Large intestine (tissue), 12 donors: Measurements from ENCODE around the gene F12. TPM values are rescaled to one million over a fixed set of nuclear protein-coding genes. Genes with fewer than 3 reads are reported as not detected.

ENCODE experiments used
- DNase-seq, 2 donors: peaks; one replicate each; pipeline versions ENCODE4 v3.0.0 to v3.0.0-alpha.2; 2013
- H3K27ac ChIP-seq: one replicate; pipeline ENCODE4 v1.5.1; 2013; ENCODE audit warnings: low read length
- H3K27me3 ChIP-seq: 2 replicates; pipeline ENCODE4 v1.6.1; 2013; ENCODE audit warnings: low read length; ENCODE audit not compliant: control insufficient read depth, insufficient read depth
- H3K36me3 ChIP-seq: 2 replicates; pipeline ENCODE4 v1.6.1; 2013; ENCODE audit warnings: low read length; ENCODE audit not compliant: control insufficient read depth, insufficient read depth
- H3K4me1 ChIP-seq: one replicate; pipeline ENCODE4 v1.6.1; 2013; ENCODE audit warnings: low read length; ENCODE audit not compliant: control insufficient read depth, insufficient read depth
- H3K4me3 ChIP-seq: one replicate; pipeline ENCODE4 v1.5.1; 2013; ENCODE audit warnings: low read length
- H3K9me3 ChIP-seq: one replicate; pipeline ENCODE4 v1.6.1; 2013; ENCODE audit warnings: mild to moderate bottlenecking, low read depth, low read length, moderate library complexity; ENCODE audit not compliant: control insufficient read depth
- WGBS: methylation state at CpG from one replicate; pipeline ENCODE4 v1.1.5; 2013; ENCODE audit warnings: low lambda C conversion rate; ENCODE audit not compliant: insufficient coverage; 5-methylcytosine and 5-hydroxymethylcytosine counted together
- long read RNA-seq, 11 donors: transcript quantifications; one replicate each; lab custom pipeline, GENCODE V29; 2026
- polyA plus RNA-seq: library from polyadenylated mRNA; unstranded; fragments of 120-200 nt; gene quantifications from one replicate; pipeline ENCODE4 v1.2.1, GENCODE V29; 2013

The F12 gene
- 1.0 TPM for polyA plus RNA-seq
- long read RNA-seq, donor 1: 0 reads
- long read RNA-seq, donor 2: 0 reads
- long read RNA-seq, donor 3, partial matches to known transcripts: 0 of 1 reads
- long read RNA-seq, donor 3, other reads (novel, unspliced or antisense): 0 of 1 reads
- long read RNA-seq, donor 4: 0 reads
- long read RNA-seq, donor 5: 0 reads
- long read RNA-seq, donor 6, partial matches to known transcripts: 0 of 1 reads
- long read RNA-seq, donor 6, other reads (novel, unspliced or antisense): 0 of 1 reads
- long read RNA-seq, donor 7: 0 reads
- long read RNA-seq, donor 8: 0 reads
- long read RNA-seq, donor 9, partial matches to known transcripts: 0 of 2 reads
- long read RNA-seq, donor 9, other reads (novel, unspliced or antisense): 0 of 2 reads
- long read RNA-seq, donor 10: 0 reads
- long read RNA-seq, donor 11, partial matches to known transcripts: 0 of 1 reads
- long read RNA-seq, donor 11, other reads (novel, unspliced or antisense): 0 of 1 reads

DNA sequence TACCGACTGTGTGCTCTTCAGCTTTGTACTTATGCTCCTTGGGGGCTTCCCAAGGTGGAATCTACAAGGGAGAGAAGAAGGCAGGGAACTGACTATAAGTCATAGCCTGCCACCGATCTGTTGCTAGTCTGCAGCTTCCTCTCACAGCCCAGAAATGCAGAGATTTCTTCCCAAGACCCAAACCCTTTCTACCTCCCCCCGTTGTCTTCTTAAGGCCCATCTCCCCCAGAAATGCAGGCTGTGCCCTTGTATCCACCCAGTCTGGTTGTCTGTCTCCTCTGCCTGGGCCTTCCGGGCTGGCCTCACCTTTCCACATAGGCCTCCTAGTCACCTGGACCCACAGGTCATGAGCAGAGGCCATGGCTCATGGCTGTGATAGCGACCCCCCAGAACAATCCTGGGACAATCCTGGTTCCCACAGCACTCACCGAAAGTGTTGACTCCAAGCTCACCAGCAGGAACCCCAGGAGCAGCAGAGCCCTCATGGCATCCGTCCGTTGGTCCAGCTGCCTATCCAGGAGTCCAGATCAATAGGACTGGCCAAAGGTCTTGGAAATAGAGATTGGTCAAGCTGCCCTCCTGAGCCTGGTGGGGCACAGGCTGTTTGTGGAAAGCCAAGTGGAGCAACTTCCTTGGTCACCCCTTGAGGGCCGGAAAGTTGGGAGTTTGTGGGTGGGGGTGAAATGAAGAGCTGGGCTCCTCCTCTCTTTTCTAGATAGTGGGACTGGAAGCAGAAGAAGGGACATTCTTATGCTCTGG lies at the start of gene F12:
F12 (minus strand) TSS at position 522 of the 759 bp plus-strand sequence; CDS start at position 485, 37 bp downstream.
- DNase-seq: no peak
- Histone ChIP-seq H3K4me3 (no peak within 1 kb of the TSS), H3K27ac (no peak within 1 kb of the TSS), H3K9me3 (no peaks in the 10 kb centered on the region), H3K36me3 (no peaks in the 10 kb centered on the region), H3K27me3 (peaks cover 33% of the 10 kb centered on the region), H3K4me1 (peaks cover 15% of the 10 kb centered on the region)
- WGBS: no CpG with 5 or more reads among the region's 9 CpGs

DNA sequence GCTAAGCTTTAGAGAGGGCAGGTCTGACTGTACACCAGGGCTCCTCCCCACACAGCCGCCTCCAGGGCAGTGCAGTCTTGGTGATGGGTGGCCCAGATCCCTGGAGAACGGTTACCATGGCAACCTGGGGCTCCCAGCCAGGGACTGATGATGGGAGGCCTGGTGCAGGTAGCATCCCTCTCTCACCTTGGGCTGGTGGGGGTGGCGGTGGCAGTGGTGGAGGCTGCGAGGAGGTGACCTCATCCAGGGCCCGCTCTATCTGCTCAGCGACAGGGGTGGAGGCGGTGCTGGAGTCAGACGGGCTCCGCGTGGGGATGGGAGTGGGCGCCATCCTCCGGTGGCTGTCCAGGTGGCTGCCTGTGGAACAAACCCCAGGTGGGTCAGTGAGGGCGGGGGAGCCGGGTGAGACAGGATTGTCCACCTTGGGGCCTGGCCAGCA lies 49.6 kb upstream of the F12 start:
- WGBS: no CpG with 5 or more reads among the region's 14 CpGs
- H3K4me1 ChIP-seq: peaks cover 11% of the 10 kb centered on the region
- H3K4me3 ChIP-seq: no peak overlapping the region

GRCh38 chr5:177457852-177458681 lies 48.7 kb upstream of the F12 start:
- H3K9me3 ChIP-seq: peaks cover 3% of the 10 kb centered on the region
- H3K36me3 ChIP-seq: peaks cover 31% of the 10 kb centered on the region
- no peak for DNase-seq
- WGBS: no CpG with 5 or more reads among the region's 20 CpGs
- H3K4me1 ChIP-seq: peaks cover 15% of the 10 kb centered on the region
- no peak overlapping the region for H3K4me3 ChIP-seq
- peaks cover 7% of the 10 kb centered on the region for H3K27me3 ChIP-seq
- no peak overlapping the region for H3K27ac ChIP-seq

More for the DNA sequence above, 49.6 kb upstream of the F12 start:
- Histone ChIP-seq H3K27ac (no peak overlapping the region), H3K27me3 (no peaks in the 10 kb centered on the region), H3K9me3 (peaks cover 3% of the 10 kb centered on the region), H3K36me3 (peaks cover 33% of the 10 kb centered on the region)
- no peak for DNase-seq

- H3K4me1 ChIP-seq: peaks cover 15% of the 10 kb centered on the region
- DNase-seq: peak; percentile 80 to 84
- H3K36me3 ChIP-seq: peaks cover 31% of the 10 kb centered on the region
- WGBS: no CpG with 5 or more reads among the region's 24 CpGs
- H3K27me3 ChIP-seq: peaks cover 7% of the 10 kb centered on the region
- H3K27ac ChIP-seq: no peak overlapping the region
- peaks cover 3% of the 10 kb centered on the region for H3K9me3 ChIP-seq
- no peak overlapping the region for H3K4me3 ChIP-seq
Observed at GRCh38 chr5:177456976-177457851, 47.9 kb upstream of the F12 start.

DNA sequence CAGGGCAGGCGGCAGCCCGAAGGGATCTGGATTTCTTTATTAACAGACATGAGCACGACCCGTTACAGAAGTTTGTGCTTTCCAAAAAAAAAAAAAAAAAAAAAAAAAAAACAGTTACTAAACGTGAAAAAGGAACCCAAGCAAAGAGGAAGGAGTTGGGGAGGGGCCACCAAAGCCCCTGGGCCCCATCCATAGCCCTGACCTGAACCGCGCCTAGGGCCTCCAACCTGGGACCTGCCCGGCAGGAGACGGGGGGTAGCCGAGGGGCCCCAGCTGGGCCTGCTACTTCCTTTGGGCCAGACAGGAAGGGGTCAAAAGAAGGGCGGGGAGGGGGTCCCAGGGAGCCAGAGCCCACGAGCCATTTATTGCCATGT lies 47.2 kb upstream of the F12 start:
- 0% methylated on average over 2 of the region's 12 CpGs for WGBS
- Histone ChIP-seq H3K36me3 (peaks cover 31% of the 10 kb centered on the region), H3K27me3 (peaks cover 7% of the 10 kb centered on the region), H3K9me3 (peaks cover 3% of the 10 kb centered on the region), H3K4me3 (no peak overlapping the region), H3K27ac (no peak overlapping the region), H3K4me1 (peaks cover 15% of the 10 kb centered on the region)
- no peak for DNase-seq

GRCh38 chr5:177455661-177456590 lies 46.6 kb upstream of the F12 start:
- DNase-seq: peak; percentile 85 to 86
- WGBS: no CpG with 5 or more reads among the region's 76 CpGs
- Histone ChIP-seq H3K9me3 (peaks cover 3% of the 10 kb centered on the region), H3K4me3 (peak overlapping the region; percentile 56), H3K4me1 (peaks cover 15% of the 10 kb centered on the region), H3K36me3 (peaks cover 31% of the 10 kb centered on the region), H3K27ac (peak overlapping the region; percentile 68), H3K27me3 (peaks cover 7% of the 10 kb centered on the region)

DNA sequence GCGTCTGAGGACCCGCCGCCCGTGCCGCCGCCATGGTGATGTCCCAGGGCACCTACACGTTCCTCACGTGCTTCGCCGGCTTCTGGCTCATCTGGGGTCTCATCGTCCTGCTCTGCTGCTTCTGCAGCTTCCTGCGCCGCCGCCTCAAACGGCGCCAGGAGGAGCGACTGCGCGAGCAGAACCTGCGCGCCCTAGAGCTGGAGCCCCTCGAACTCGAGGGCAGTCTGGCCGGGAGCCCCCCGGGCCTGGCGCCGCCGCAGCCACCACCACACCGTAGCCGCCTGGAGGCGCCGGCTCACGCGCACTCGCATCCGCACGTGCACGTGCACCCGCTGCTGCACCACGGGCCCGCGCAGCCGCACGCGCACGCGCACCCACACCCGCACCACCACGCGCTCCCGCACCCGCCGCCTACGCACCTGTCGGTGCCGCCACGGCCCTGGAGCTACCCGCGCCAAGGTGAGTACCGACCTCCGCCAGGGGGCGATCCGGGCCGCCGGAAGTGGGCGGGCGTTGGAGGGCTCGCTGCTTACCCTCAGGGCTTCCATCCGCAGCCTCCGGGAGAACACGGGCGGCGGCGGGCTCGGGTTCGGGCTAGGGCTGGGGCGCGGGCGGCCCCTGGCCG lies 45.8 kb upstream of the F12 start:
- DNase-seq: peak; percentile 85 to 92
- Histone ChIP-seq H3K27me3 (peaks cover 7% of the 10 kb centered on the region), H3K4me1 (peaks cover 15% of the 10 kb centered on the region), H3K4me3 (peak overlapping the region; percentile 56), H3K36me3 (peaks cover 27% of the 10 kb centered on the region), H3K27ac (peak overlapping the region; percentile 68), H3K9me3 (peaks cover 3% of the 10 kb centered on the region)
- WGBS: no CpG with 5 or more reads among the region's 80 CpGs

- WGBS: no CpG with 5 or more reads among the region's 84 CpGs
- peak; percentile 92 for DNase-seq
- Histone ChIP-seq H3K9me3 (peaks cover 3% of the 10 kb centered on the region), H3K4me3 (peak overlapping the region; percentile 54), H3K27ac (peak overlapping the region; percentile 45), H3K4me1 (peaks cover 15% of the 10 kb centered on the region), H3K27me3 (peaks cover 11% of the 10 kb centered on the region), H3K36me3 (peaks cover 22% of the 10 kb centered on the region)
Observed at GRCh38 chr5:177454397-177455035, 45.2 kb upstream of the F12 start.
